NT2/D1 (cell line): ENCODE measurements around the gene CISD2.

Source experiments
- SUZ12 ChIP-seq: IDR thresholded peaks from 2 replicates; pipeline ENCODE4 v1.6.1; 2011; ENCODE audit not compliant: insufficient read length, insufficient read depth; ENCODE audit errors: extremely low read depth
- YY1 ChIP-seq: IDR thresholded peaks from 2 replicates; pipeline ENCODE4 v1.6.1; 2011; ENCODE audit not compliant: insufficient read length, insufficient read depth

DNA sequence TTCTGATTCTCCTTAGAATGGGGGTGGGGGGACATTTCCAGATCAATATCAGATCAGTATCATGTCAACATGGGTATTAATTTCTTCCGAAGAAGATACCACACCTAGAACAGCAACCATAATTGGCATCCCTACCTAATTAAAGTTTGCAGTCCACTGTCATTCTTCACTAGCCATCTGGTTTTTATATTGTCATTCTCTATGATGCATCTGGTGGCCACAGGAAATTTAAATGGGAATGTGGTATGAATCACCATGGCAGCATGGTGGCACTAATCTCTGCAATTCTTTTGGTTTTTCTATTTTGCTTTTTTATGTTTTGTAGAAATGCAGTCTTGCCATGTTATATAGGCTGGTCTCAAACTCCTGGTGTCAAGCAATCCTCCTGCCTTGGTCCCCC, 24.9 kb upstream of the CISD2 start:
- TF ChIP-seq SUZ12 (no peak), YY1 (no peak)
